Stimulated activated CD4-positive, alpha-beta T cell treated with anti-CD3 and anti-CD28 coated beads, Interleukin-1b, Interleukin-23, amount 100 ng/mL, for 48 hours (primary cell): ENCODE data around the gene PHLDA1.
"Not testable (repeated sequence)": the region's sequence is repeated elsewhere in the genome, so short reads cannot be mapped to it uniquely, and the experiment has no call there.

Source experiments
- DNase-seq: peaks from one replicate; pipeline ENCODE4 v3.0.0-alpha.2; 2020

The PHLDA1 gene

DNA sequence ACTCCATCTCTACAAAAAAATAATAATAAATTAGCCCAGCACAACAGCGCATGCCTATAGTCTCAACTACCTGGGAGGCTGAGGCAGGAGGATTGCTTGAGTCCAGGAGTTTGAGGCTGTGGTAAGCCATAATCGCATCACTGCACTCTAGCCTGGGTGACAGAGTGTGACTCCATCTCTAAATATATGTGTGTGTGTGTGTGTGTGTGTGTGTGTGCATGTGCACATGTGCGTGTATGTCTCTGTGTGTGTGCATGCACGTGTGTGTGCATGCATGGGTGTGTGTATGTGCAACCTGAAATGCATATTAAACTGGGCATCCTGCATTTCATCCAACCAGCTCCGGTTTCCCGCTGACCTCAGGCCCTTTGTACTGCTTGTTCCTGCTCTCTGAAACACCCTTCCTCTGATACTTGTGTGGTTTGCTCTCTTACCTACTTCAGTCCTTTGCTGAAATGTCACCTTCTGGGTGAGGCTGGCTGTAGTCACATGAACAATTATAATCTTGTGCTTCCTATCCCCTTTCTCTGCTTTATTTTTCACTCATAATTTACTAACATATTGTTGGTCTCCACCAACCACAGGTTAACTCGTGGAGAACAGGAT, 46.9 kb downstream of the PHLDA1 start:
- no peak for DNase-seq

DNA sequence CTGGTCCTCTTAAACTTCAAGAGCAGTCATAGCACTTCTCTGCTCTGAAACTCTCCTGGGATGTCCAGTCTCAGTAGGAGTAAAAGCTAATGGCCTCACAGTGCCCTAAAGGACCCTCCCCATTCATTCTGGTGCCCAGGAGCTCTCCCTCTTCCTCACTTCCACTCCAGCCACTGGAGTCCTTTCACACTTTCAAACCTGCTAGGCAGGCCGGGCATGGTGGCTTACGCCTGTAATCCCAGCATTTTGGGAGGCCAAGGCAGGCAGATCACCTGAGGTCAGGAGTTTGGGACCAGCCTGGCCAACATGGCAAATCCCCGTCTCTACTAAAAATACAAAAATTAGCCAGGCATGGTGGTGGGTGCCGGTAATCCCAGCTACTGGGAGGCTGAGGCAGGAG, 47.7 kb downstream of the PHLDA1 start:
- DNase-seq = not testable (repeated sequence)

DNA sequence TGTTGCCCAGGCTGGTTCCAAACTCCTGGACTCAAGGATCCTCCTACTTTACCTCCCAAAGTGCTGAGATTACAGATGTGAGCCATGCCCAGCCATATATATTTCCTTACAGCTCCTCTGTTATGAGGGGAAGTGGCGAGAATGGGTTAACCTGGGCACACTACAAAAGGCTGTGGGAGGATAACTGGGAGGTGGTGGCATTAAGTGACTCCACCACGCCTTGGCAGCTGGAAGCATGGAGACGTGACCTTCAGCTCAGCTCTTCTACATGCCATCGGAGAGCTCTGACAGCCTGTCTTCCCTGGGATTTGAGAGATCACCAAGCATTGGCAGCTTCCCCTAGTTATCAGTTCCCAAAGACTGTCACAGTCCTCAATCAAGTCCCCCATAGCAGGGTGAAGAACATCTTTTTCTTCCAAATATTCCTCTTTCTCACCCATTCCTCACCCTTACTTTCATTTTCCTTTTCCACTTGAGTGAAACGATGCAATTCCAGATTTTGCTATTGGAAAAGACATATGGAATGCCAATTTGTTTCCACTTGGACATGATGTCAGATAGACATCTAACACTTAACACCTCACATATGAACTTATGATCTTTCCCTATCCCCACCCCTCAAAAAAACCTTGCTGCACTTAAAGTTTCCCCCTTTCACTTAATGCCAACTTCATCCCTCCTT, 48.5 kb downstream of the PHLDA1 start:
- DNase-seq = no peak

DNA sequence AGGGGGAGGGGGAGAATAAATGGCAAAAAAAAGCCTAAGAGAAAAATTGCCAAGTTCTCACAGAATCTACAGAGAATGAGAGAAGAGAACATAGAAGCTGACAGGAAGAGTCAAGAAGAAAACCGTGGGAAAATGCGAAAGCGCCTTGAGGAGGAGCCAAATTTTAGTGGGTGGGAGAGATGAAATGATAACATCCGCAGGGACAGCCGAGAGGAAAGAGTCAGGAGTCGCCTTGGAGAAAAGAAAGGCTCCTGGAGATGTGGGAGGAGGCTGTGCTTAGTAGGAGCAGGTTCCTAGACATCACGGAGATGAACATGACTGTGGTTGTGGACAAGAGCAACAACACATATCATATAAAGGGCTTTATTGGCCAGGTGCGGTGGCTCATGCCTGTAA, 49.4 kb downstream of the PHLDA1 start:
- DNase-seq = no peak

DNA sequence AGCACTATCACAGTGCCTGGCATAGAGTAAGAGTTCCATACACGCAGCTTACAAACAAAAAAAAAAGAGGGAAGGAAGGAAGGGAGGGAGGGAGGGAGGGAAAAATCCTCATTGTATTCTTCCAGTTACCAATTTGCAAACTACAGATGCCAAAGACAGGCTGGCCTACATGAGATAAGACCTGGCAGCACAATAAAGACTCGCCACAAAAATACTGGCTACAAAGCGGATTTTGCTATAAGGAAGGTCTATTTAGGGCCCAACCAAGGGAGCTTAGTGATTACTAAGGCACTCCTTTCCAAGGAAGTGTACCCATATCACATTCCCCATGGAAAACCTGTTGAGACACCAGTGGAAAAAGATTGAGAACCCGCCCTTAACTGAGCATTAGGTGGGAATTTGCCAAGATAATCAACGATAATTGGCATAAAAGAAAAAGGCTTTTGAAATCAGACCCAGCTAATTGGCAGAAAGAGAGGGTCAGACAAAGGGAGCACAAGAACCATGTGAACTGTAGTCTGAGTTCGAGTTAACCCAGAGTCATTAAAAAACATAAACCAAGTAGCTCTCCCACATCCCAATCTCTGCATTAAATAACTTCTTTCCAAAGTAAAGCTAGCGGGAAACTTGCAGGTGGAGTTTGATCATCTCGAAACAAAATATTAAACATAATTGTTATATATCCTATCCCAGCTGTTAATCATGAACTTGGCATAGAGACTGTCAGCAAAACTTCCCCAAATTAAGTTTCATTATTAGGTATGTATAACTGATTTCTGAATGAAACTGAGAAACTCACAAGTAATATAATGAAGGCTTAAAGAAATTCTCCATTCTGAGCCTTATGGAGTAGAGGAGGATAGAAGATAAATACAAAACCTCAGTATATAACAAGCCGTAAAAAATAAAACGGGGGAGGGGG, 50.1 kb downstream of the PHLDA1 start:
- DNase-seq = no peak

DNA sequence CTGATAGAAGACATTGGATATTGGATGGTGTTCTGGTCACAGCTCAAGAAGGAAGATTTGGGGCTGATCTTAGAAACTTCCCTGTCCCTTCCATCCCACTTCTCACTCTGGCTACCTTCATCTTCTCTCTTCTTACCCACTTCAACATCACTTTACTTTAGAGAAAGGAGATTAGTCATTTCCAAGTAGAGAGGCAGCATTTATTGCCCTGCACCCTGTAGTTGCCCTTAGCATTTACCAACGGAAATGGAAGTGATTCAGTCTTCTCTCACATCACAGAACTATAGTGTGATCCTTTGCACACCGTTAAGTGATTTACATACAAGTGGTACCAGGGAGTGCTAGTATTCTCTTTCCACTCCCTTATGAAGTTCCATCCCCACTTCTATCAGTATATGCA, 52.4 kb downstream of the PHLDA1 start:
- peak; percentile 44 for DNase-seq

DNA sequence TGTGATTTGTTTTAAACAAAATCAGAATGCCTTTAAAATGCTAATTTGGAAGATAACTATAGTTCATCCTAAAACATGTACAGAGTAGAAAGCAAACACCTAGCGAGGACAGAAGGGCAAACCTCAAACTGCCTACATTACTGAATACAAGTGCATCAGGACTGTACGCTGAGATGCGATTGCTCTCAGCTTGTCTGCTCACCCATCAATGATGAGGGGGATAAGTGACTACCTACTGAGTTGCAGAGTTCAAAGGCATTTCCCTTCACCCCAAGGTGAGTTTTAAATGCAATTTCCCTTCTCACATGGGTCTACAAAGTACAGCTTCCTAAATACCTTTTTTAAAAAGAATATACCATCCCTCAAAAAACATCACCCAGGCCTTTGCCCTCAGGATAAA, 52.9 kb downstream of the PHLDA1 start:
- DNase-seq = peak; percentile 35

DNA sequence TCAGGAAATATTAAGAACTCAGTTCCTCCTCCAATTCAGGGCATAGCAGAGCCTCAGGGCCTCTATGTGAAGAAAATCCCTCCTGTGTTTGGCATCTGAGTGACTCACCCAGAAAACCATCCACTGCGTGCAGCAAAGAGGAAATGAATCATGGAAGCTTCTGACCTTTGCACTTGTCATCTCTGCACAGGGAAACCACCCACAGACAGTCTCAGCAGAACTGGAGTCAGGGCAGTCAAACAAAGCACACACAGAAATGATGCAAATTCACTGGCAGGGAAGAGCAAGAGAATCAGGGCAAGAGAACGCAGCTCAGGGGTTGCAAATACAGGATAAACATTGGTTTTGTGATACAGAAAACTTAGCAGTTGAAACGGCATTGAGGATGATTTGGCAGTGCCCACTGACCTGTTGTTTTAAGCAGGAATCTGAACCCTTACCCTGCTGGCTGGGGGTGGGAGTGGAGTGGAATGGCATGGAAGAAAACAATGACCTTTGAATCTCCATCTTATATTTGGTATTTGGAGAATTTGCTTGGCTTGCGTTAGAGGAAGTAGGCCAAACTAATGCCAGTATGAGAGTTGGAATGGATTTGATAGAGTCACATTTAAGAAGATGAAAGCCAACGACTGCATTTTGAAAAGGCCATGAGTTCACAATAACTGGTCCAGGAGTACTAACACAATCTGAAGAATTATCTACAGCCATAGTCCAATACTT, 53.5 kb downstream of the PHLDA1 start:
- DNase-seq = peak; percentile 87

DNA sequence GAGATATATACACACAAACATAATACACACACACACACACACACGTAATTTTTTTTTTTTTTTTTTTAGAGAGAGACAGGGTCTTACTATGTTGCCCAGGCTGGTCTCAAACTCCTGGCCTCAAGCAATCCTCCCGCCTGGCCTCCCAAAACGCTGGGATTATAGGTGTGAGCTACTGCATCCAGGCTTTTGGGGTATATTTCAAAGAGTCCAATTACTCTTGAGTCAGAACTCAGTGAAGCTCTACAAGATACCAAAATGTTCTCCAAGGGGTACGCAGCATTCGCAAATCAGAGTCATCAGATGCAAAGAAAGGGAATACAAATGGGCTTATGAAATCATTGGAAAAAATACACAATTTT, 54.0 kb downstream of the PHLDA1 start:
- no peak for DNase-seq

DNA sequence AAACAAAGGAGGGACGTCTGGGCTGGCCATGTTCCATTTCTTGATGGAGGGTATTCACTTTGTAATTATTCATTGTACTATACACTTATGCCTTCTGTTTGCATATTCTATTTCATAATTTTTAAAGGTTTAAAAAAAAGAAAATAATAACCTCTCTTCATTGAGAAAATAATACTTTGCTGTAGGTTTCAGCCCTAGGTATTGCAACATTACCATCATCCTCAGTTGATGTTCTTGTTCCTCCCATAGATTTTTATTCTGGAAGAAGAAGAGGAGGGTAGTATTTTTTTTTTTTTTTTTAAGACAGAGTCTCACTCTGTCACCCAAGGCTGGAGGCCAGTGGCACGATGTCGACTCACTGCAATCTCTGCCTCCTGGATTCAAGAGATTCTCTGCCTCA, 54.7 kb downstream of the PHLDA1 start:
- no peak for DNase-seq

DNA sequence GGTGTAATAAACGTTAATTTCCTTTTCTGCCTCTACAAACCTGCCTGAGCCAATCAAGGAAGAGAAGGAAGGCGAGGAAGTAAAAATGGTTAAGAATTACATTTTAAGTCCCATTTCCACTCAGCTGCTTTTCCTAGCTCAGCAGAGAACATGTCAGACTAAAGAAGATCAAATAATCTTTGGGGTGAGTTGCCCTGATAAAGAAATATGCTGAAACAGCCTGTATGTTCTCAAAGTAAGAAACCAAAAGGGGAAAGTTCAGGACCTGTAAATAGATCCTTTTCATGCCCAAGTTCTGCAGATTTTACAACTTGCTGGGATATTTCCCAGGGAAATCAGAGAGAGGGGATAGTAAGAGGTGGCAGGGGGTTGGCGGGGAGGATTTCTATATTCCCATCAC, 55.5 kb downstream of the PHLDA1 start:
- no peak for DNase-seq

DNA sequence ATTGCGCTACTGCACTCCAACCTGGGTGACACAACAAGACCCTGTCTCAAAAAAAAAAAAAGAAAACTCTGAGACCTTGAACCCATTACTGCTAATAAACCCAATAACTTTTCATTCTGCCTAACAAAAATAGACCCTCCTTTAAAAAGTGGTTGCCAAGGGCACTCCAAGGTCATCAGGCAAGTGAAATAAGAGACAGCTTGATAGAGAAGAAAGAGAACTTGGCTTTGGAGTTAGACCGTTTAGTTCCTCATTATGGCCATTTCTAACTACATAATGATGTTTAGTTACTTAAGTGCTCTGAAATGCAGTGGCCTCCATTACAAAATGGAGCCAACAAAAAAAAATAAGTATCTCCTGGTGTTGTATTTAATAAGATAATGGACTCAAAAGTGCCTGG, 55.9 kb downstream of the PHLDA1 start:
- no peak for DNase-seq
